Subcutaneous adipose tissue (tissue), 4 donors: Measurements from ENCODE around the gene SRPX. TPM values are rescaled to one million over a fixed set of nuclear protein-coding genes. Genes with fewer than 3 reads are reported as not detected.

ENCODE experiments used
- CTCF ChIP-seq: fragments of 450-650 bp; IDR thresholded peaks from one replicate; pipeline ENCODE4 v1.5.1; 2016; ENCODE audit warnings: low read depth, mild to moderate bottlenecking, control low read depth, antibody characterized with exemption, moderate library complexity
- total RNA-seq, 4 donors: library from RNA; depleted of rRNA; stranded (reverse); fragments of >200 nt; gene quantifications; one replicate each; pipeline ENCODE4 v1.1.0, GENCODE V29; 2016

The SRPX gene
- total RNA-seq, 4 donors from 2014 or later, result 307 to 378 (median 349) TPM

DNA sequence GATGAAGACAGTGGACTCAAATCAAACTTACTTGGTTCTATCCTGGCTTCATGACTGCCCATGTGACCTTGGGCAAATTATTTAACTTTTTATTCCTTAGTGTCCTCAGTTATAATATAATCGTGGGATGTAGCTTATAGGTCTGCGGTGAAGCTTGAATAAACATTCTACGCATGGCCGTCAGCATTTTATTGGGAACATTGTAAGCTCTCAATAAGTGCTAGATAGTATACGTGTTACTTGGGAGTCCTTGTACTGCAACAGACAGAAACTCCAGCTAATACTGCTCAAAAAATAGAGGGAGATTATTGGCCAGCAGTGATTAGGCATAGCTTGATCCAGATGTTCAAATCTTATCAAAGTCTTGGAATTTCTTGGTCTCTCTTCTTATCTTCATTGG is 109.5 kb downstream of the SRPX start:
- no peak for TF ChIP-seq CTCF

DNA sequence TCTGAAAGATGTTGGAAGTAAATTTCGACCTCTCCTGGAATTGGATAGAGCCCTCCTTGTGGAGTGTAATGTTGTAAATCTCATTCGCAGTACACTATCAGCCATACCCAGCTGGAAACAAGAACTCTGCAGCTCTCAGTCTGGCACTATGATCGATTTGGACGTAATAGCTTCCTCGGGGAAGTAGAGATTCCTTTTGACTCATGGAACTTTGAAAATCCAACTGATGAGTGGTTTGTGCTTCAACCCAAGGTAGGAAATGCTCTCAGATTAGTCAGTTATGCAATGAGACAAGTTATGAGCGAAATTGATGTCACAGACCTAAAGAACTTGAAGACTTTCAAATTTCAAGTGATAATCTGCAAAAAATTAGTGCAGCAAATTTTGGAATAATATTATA is 110.4 kb downstream of the SRPX start:
- no peak for TF ChIP-seq CTCF

DNA sequence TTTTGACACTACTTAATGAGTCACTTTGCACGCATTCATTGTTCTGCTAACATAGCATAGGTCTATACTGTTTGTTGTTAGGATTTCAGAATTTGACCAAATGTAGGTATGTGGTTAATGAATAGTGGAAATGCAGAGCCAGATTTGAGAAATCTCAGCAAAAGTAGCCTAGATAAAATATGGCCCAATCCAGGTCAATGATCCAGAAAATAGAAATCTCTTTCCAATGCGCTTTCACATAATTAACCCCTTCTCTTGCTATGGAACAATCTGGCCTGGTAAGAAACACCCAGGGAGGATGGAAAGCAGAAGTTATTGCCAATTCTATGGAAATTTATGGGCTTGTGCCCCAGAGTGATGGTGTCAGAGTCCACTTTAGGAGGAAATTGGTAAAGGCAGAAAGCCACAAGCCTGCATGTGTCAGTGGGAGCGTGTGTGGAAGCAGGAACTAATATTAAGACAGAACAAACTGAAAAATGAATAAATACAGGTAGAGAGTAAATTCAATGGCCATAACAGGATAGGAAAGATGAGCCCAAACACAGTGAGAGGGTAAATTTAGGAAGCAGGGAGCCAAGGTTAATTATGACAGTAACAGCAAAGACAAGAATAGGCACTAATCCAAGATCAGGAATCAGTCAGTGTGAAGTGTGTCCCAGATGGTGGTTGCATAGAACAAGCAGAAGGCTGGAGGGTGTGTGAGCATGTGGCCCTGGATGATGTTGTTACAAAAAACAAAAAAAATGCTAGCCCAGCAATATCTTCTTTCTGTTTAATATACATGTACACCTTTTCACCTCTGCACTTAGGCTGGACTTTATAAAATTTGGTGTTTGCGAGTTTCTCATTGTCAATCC is 111.4 kb downstream of the SRPX start:
- TF ChIP-seq CTCF, result no peak

DNA sequence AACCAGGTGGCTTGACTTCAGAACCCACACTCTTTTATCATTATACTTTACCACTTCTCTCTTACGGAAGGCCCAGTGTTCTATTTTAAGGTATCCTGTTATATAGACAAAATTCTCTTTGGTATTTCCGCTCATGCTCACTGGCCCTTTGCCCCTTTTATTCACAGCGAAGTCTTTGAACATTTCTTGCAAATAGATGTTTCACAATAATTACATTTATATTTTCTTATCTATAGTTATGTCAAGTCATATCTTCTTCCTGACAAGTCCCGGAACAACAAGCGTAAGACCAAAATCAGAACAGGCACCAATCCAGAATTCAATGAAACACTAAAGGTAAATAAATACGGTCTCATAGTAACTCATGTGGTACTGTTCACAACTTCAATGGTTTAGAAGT is 112.3 kb downstream of the SRPX start:
- no peak for TF ChIP-seq CTCF

- no peak for TF ChIP-seq CTCF
Observed at GRCh38 chrX:38106991-38107655, 113.5 kb downstream of the SRPX start.

DNA sequence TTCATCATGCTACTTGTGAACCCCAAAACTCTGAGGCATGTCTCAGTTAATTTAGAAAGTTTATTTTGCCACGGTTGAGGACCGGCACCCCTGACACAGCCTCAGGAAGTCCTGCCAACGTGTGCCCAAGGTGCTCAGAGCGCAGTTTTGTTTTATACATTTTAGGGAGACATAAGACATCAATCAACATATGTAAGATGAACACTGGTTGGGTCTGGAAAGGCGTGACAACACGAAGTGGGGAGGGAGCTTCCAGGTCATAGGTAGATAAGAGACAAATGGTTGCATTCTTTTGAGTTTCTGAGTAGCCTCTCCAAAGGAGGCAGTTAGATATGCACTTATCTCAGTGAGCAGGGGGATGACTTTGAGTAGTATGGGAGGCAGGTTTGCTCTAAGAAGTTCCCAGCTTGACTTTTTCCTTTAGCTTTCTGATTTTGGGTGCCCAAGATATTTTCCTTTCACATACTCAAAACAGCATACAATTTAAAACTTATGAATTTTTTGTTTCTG is 115.4 kb downstream of the SRPX start:
- no peak for TF ChIP-seq CTCF
